GM12892 (cell line): Measurements from ENCODE around the gene CNTNAP5.

Experiments
- POLR2A ChIP-seq: IDR thresholded peaks from 2 replicates; pipeline ENCODE4 v1.6.1; 2011; ENCODE audit warnings: low read depth, low read length, control low read depth
- POLR2AphosphoS5 ChIP-seq: IDR thresholded peaks from 2 replicates; pipeline ENCODE4 v1.6.1; 2011; ENCODE audit warnings: low read depth, low read length, control low read depth
- TAF1 ChIP-seq: IDR thresholded peaks from 2 replicates; pipeline ENCODE4 v1.6.1; 2011; ENCODE audit warnings: low read depth, mild to moderate bottlenecking, control low read depth, low read length, borderline replicate concordance

DNA sequence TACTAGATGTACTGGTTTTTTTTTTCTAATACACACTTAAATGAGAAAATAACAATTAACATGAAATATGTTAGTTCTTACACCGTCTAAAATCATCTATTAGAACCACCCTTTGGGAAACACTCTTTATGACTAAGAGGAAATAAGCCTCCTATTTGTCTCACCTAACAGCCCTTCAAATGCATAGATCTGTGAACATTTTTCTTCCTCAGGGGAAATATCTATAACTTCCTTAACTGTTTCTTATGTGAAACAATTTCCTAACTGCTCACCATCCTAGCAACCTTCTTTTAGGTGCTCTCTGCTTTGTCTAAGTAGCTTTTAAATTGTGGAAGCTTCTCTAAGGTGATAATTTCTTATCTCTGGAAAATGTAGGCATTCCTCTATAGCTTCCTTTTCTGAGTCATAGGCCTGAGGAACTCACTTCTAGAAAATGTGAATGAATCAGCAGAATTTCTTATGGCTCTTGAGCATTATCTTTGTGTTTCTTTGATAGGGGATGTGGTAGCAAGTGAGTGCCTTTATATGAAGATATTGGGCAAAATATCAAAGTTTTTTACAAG is 56.1 kb downstream of the CNTNAP5 start:
- no peak for TF ChIP-seq POLR2AphosphoS5
- TF ChIP-seq POLR2A = no peak
- TF ChIP-seq TAF1 = no peak
